Measurements from ENCODE around the gene AKAP12.
"Not testable (repeated sequence)": the region's sequence is repeated elsewhere in the genome, so short reads cannot be mapped to it uniquely, and the experiment has no call there.

The AKAP12 gene

GRCh38 chr6:151379933-151380847 is 140.4 kb downstream of the AKAP12 start:
- no peak for DNase-seq (ENCODE audit: low spot score)

- no peak for DNase-seq (ENCODE audit: low spot score)
Observed at GRCh38 chr6:151380848-151381205, 141.1 kb downstream of the AKAP12 start.

GRCh38 chr6:151381722-151382121 is 142.0 kb downstream of the AKAP12 start:
- DNase-seq (ENCODE audit: low spot score) = no peak

GRCh38 chr6:151382631-151383030 is 142.9 kb downstream of the AKAP12 start:
- not testable (repeated sequence) for DNase-seq (ENCODE audit: low spot score)

GRCh38 chr6:151384151-151384550 is 144.4 kb downstream of the AKAP12 start:
- no peak for DNase-seq (ENCODE audit: low spot score)

GRCh38 chr6:151385177-151385576 is 145.4 kb downstream of the AKAP12 start:
- no peak for DNase-seq (ENCODE audit: low spot score)

GRCh38 chr6:151387175-151387970 is 147.6 kb downstream of the AKAP12 start:
- DNase-seq (ENCODE audit: low spot score) = no peak

- DNase-seq (ENCODE audit: low spot score) = no peak
Observed at GRCh38 chr6:151388236-151388635, 148.5 kb downstream of the AKAP12 start.

- DNase-seq (ENCODE audit: low spot score) = no peak
Observed at GRCh38 chr6:151388997-151389617, 149.3 kb downstream of the AKAP12 start.

- peak; percentile 44 for DNase-seq (ENCODE audit: low spot score)
Observed at GRCh38 chr6:151389618-151390275, 150.0 kb downstream of the AKAP12 start.

- DNase-seq (ENCODE audit: low spot score) = peak; percentile 91
Observed at GRCh38 chr6:151390276-151390850, 150.6 kb downstream of the AKAP12 start.

GRCh38 chr6:151390851-151391470 is 151.2 kb downstream of the AKAP12 start:
- DNase-seq (ENCODE audit: low spot score) = peak; percentile 62

GRCh38 chr6:151391471-151392413 is 152.0 kb downstream of the AKAP12 start, which contains the start of gene ZBTB2:
TSS of gene ZBTB2 (minus strand) at chr6:151391559. CDS start at chr6:151373637, 17,922 bp downstream.
- DNase-seq (ENCODE audit: low spot score) = peak; percentile 52

- no peak for DNase-seq (ENCODE audit: low spot score)
Observed at GRCh38 chr6:151392427-151392826, 152.7 kb downstream of the AKAP12 start.

- DNase-seq (ENCODE audit: low spot score) = no peak
Observed at GRCh38 chr6:151393410-151393809, 153.6 kb downstream of the AKAP12 start.

- DNase-seq (ENCODE audit: low spot score) = no peak
Observed at GRCh38 chr6:151399679-151400078, 159.9 kb downstream of the AKAP12 start.

GRCh38 chr6:151400473-151400872 is 160.7 kb downstream of the AKAP12 start:
- DNase-seq (ENCODE audit: low spot score) = no peak

GRCh38 chr6:151402228-151402627 is 162.5 kb downstream of the AKAP12 start:
- no peak for DNase-seq (ENCODE audit: low spot score)

GRCh38 chr6:151403919-151404308 is 164.1 kb downstream of the AKAP12 start:
- no peak for DNase-seq (ENCODE audit: low spot score)

Data from HuH-7.5 (cell line).